Measurements from ENCODE around the gene KCNIP4.

- TF ChIP-seq CTCF (conservative IDR thresholded peaks at IDR 0.05; ENCODE audit: low read depth, low read length) (no peak), FOS (IDR thresholded peaks at IDR 0.05; ENCODE audit: low read depth, low read length) (no peak), POLR2A (IDR thresholded peaks at IDR 0.05; ENCODE audit: low read depth, low read length) (no peak), MXI1 (IDR thresholded peaks at IDR 0.05; ENCODE audit: borderline replicate concordance, low read depth, low read length) (no peak), MAZ (IDR thresholded peaks at IDR 0.05; ENCODE audit: borderline replicate concordance, low read depth, low read length) (no peak), RAD21 (IDR thresholded peaks at IDR 0.05; ENCODE audit: low read length) (no peak), CEBPB (IDR thresholded peaks at IDR 0.05; ENCODE audit: low read depth, low read length) (no peak), RFX5 (IDR thresholded peaks at IDR 0.05; ENCODE audit: low read depth, low read length) (no peak), MAFK (IDR thresholded peaks at IDR 0.05; ENCODE audit: low read depth, low read length) (no peak), SMC3 (IDR thresholded peaks at IDR 0.05; ENCODE audit: low read depth, low read length) (no peak), ELK1 (IDR thresholded peaks at IDR 0.05; ENCODE audit: borderline replicate concordance, low read depth, low read length) (no peak)
These were observed 71.9 kb downstream of the KCNIP4 start for GRCh38 chr4:21876711-21877110.
